GM15510 (cell line): ENCODE data around the gene RNASET2.

Source experiments
- POLR2A ChIP-seq: IDR thresholded peaks from 3 replicates; pipeline ENCODE4 v1.6.1; 2011; ENCODE audit warnings: borderline replicate concordance; ENCODE audit not compliant: insufficient read length; ENCODE audit errors: extremely low read depth

RNASET2 gene

GRCh38 chr6:166905505-166906134 is 50.7 kb downstream of the RNASET2 start:
- no peak for TF ChIP-seq POLR2A

- no peak for TF ChIP-seq POLR2A
These were observed 51.3 kb downstream of the RNASET2 start for GRCh38 chr6:166905013-166905412.

- no peak for TF ChIP-seq POLR2A
These were observed 52.1 kb downstream of the RNASET2 start for GRCh38 chr6:166904101-166904746.

GRCh38 chr6:166903500-166903899 is 52.9 kb downstream of the RNASET2 start:
- TF ChIP-seq POLR2A, result no peak

- TF ChIP-seq POLR2A, result no peak
These were observed 53.3 kb downstream of the RNASET2 start for GRCh38 chr6:166903027-166903426.

GRCh38 chr6:166902211-166902755 is 54.1 kb downstream of the RNASET2 start:
- no peak for TF ChIP-seq POLR2A

GRCh38 chr6:166901626-166902025 is 54.7 kb downstream of the RNASET2 start:
- no peak for TF ChIP-seq POLR2A

GRCh38 chr6:166900956-166901607 is 55.3 kb downstream of the RNASET2 start:
- TF ChIP-seq POLR2A, result no peak

- no peak for TF ChIP-seq POLR2A
These were observed 56.1 kb downstream of the RNASET2 start for GRCh38 chr6:166900130-166900708.

- TF ChIP-seq POLR2A, result no peak
These were observed 57.4 kb downstream of the RNASET2 start for GRCh38 chr6:166898910-166899309.

GRCh38 chr6:166879594-166879993 is 76.8 kb downstream of the RNASET2 start:
- no peak for TF ChIP-seq POLR2A
